NCI-H2081 treated with DMSO at 0.1 percent for 48 hours (cell line): Measurements from ENCODE around the gene SUFU.

Experiments used
- DNase-seq: peaks from one replicate; lab custom pipeline; 2025; lab: John Stamatoyannopoulos, UW

SUFU gene

GRCh38 chr10:102619281-102619981 is 115.7 kb downstream of the SUFU start:
- DNase-seq = no peak

GRCh38 chr10:102620138-102620590 is 116.4 kb downstream of the SUFU start:
- no peak for DNase-seq

GRCh38 chr10:102620591-102621442 is 117.0 kb downstream of the SUFU start:
- no peak for DNase-seq

GRCh38 chr10:102621443-102622325 is 117.9 kb downstream of the SUFU start:
- no peak for DNase-seq

GRCh38 chr10:102624094-102624493 is 120.3 kb downstream of the SUFU start:
- DNase-seq = no peak

GRCh38 chr10:102624751-102625645 is 121.2 kb downstream of the SUFU start:
- no peak for DNase-seq

GRCh38 chr10:102626026-102626685 is 122.4 kb downstream of the SUFU start:
- DNase-seq = no peak

GRCh38 chr10:102627291-102627735 is 123.5 kb downstream of the SUFU start:
- no peak for DNase-seq

GRCh38 chr10:102627736-102628293 is 124.0 kb downstream of the SUFU start:
- no peak for DNase-seq

- DNase-seq = no peak
Observed at GRCh38 chr10:102628451-102628911, 124.7 kb downstream of the SUFU start.

- no peak for DNase-seq
Observed at GRCh38 chr10:102629661-102630614, 126.2 kb downstream of the SUFU start.

- DNase-seq = no peak
Observed at GRCh38 chr10:102630663-102631062, 126.9 kb downstream of the SUFU start.

- DNase-seq = no peak
Observed at GRCh38 chr10:102631525-102632393, 128.0 kb downstream of the SUFU start.

GRCh38 chr10:102632394-102633111 is 128.8 kb downstream of the SUFU start:
- DNase-seq = no peak

GRCh38 chr10:102633287-102633686 is 129.5 kb downstream of the SUFU start:
- DNase-seq = no peak

- no peak for DNase-seq
Observed at GRCh38 chr10:102633848-102634247, 130.1 kb downstream of the SUFU start.

- no peak for DNase-seq
Observed at GRCh38 chr10:102634686-102635085, 130.9 kb downstream of the SUFU start.
